NCI-H1105 (cell line): ENCODE results near the gene YBX2.

ENCODE experiments used
- DNase-seq: peaks from one replicate; lab custom pipeline; 2025; lab: John Stamatoyannopoulos, UW

YBX2 gene

GRCh38 chr17:7296189-7296861 is 1.9 kb upstream of the YBX2 start:
- DNase-seq, result peak; percentile 93

- no peak for DNase-seq
Measured at GRCh38 chr17:7295230-7296180, 1.1 kb upstream of the YBX2 start.

GRCh38 chr17:7293816-7294613 is 424 bp downstream of the YBX2 start:
- DNase-seq, result peak; percentile 63

GRCh38 chr17:7293159-7293558 is 1.3 kb downstream of the YBX2 start:
- DNase-seq, result no peak

GRCh38 chr17:7292729-7293128 is 1.7 kb downstream of the YBX2 start:
- no peak for DNase-seq

GRCh38 chr17:7292194-7292593 is 2.2 kb downstream of the YBX2 start:
- no peak for DNase-seq

GRCh38 chr17:7290685-7291084 is 3.8 kb downstream of the YBX2 start:
- no peak for DNase-seq

GRCh38 chr17:7290166-7290565 is 4.3 kb downstream of the YBX2 start:
- DNase-seq, result no peak

GRCh38 chr17:7289256-7290032 is 5.0 kb downstream of the YBX2 start:
- DNase-seq, result no peak

GRCh38 chr17:7285679-7286078 is 8.8 kb downstream of the YBX2 start:
- no peak for DNase-seq

- no peak for DNase-seq
Measured at GRCh38 chr17:7284911-7285310, 9.5 kb downstream of the YBX2 start.

GRCh38 chr17:7283471-7284216 is 10.8 kb downstream of the YBX2 start:
- DNase-seq, result no peak

GRCh38 chr17:7282752-7283321 is 11.6 kb downstream of the YBX2 start:
- no peak for DNase-seq

GRCh38 chr17:7281953-7282751 is 12.3 kb downstream of the YBX2 start:
- DNase-seq, result peak; percentile 35

GRCh38 chr17:7281074-7281952 is 13.1 kb downstream of the YBX2 start, which contains the start of gene SLC2A4:
TSS of gene SLC2A4 (plus strand) at chr17:7281718. CDS start at chr17:7281935, 217 bp downstream.
- peak; percentile 97 for DNase-seq

- peak; percentile 89 for DNase-seq
Measured at GRCh38 chr17:7280519-7281073, 13.8 kb downstream of the YBX2 start.

- no peak for DNase-seq
Measured at GRCh38 chr17:7279448-7279847, 15.0 kb downstream of the YBX2 start.

- no peak for DNase-seq
Measured at GRCh38 chr17:7266784-7267183, 27.7 kb downstream of the YBX2 start.
